Dedifferentiated amniotic fluid mesenchymal stem cell (primary cell): ENCODE data around the gene ATG5.

Experiments
- DNase-seq: peaks from one replicate; pipeline ENCODE4 v3.0.0-alpha.2; 2016; ENCODE audit errors: extremely low spot score

Gene ATG5

GRCh38 chr6:106180208-106180607 lies 145.4 kb downstream of the ATG5 start:
- DNase-seq: no peak

GRCh38 chr6:106178900-106179299 lies 146.7 kb downstream of the ATG5 start:
- DNase-seq: no peak

GRCh38 chr6:106177786-106178185 lies 147.8 kb downstream of the ATG5 start:
- no peak for DNase-seq

- DNase-seq: no peak
Measured at GRCh38 chr6:106173124-106173879, 152.3 kb downstream of the ATG5 start.

- no peak for DNase-seq
Measured at GRCh38 chr6:106170030-106170791, 155.3 kb downstream of the ATG5 start.

GRCh38 chr6:106169517-106169916 lies 156.0 kb downstream of the ATG5 start:
- no peak for DNase-seq

GRCh38 chr6:106168097-106168888 lies 157.3 kb downstream of the ATG5 start:
- no peak for DNase-seq

- DNase-seq: no peak
Measured at GRCh38 chr6:106167096-106167814, 158.3 kb downstream of the ATG5 start.

- DNase-seq: no peak
Measured at GRCh38 chr6:106165885-106166485, 159.6 kb downstream of the ATG5 start.

- DNase-seq: no peak
Measured at GRCh38 chr6:106163966-106164877, 161.3 kb downstream of the ATG5 start.

GRCh38 chr6:106163446-106163965 lies 162.1 kb downstream of the ATG5 start:
- DNase-seq: no peak

GRCh38 chr6:106162921-106163320 lies 162.6 kb downstream of the ATG5 start:
- no peak for DNase-seq

GRCh38 chr6:106161893-106162292 lies 163.7 kb downstream of the ATG5 start:
- DNase-seq: no peak

GRCh38 chr6:106161311-106161874 lies 164.2 kb downstream of the ATG5 start:
- DNase-seq: no peak

GRCh38 chr6:106160189-106160588 lies 165.4 kb downstream of the ATG5 start:
- DNase-seq: no peak

GRCh38 chr6:106159531-106159940 lies 166.0 kb downstream of the ATG5 start:
- peak; percentile 24 for DNase-seq

GRCh38 chr6:106158816-106159215 lies 166.7 kb downstream of the ATG5 start:
- no peak for DNase-seq

- no peak for DNase-seq
Measured at GRCh38 chr6:106156863-106157262, 168.7 kb downstream of the ATG5 start.

GRCh38 chr6:106156413-106156812 lies 169.1 kb downstream of the ATG5 start:
- DNase-seq: no peak
